Endometrial microvascular endothelial cells (primary cell): ENCODE results near the gene SEMA4D. TPM values are rescaled to one million over a fixed set of nuclear protein-coding genes. Genes with fewer than 3 reads are reported as not detected.

Experiments used
- in situ Hi-C: cut with HindIII; loops from 2 replicates; pipeline ENCODE4 v1.10.0; 2017; ENCODE audit warnings: low sequenced_read_pairs, low pct_unique_long_range_greater_than_20kb; ENCODE audit errors: inconsistent ontology term
- total RNA-seq: library from RNA; depleted of rRNA; stranded (reverse); fragments of >200 nt; gene quantifications from one replicate; pipeline ENCODE4 v1.2.3, GENCODE V29; 2015; ENCODE audit errors: inconsistent ontology term

The SEMA4D gene
- total RNA-seq, 1 donor from 2014 or later: 2.8 TPM

- in situ Hi-C loops: no loop called here
Measured at GRCh38 chr9:89368550-89368949, 129.4 kb downstream of the SEMA4D start.

- in situ Hi-C loops: no loop called here
Measured at GRCh38 chr9:89367726-89368437, 130.0 kb downstream of the SEMA4D start.

DNA sequence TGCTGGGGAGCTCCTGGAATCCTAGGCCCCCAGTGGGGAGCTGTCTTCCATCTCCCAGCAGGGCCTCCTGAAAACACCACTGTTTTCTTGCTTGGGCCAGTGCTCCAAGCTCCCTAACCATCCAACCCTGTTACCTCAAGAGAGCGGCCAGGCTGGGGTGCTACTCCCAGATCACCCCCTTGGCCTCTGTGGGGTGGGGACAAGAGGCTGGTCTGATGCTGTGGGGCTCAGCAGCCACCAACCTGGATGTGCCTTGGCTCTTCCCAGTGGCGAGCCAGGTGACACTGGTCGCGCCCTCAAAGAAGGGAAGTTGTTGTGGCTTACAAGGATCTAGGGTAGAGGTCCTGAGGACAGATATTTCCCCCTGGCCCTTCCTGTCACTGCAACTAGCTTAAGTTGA, 130.6 kb downstream of the SEMA4D start:
- in situ Hi-C loops: no loop called here

- in situ Hi-C loops: no loop called here
Measured at GRCh38 chr9:89366711-89367110, 131.2 kb downstream of the SEMA4D start.

GRCh38 chr9:89365532-89365912, 132.4 kb downstream of the SEMA4D start:
- in situ Hi-C loops: no loop called here

- in situ Hi-C loops: no loop called here
Measured at GRCh38 chr9:89364666-89365531, 133.0 kb downstream of the SEMA4D start.

DNA sequence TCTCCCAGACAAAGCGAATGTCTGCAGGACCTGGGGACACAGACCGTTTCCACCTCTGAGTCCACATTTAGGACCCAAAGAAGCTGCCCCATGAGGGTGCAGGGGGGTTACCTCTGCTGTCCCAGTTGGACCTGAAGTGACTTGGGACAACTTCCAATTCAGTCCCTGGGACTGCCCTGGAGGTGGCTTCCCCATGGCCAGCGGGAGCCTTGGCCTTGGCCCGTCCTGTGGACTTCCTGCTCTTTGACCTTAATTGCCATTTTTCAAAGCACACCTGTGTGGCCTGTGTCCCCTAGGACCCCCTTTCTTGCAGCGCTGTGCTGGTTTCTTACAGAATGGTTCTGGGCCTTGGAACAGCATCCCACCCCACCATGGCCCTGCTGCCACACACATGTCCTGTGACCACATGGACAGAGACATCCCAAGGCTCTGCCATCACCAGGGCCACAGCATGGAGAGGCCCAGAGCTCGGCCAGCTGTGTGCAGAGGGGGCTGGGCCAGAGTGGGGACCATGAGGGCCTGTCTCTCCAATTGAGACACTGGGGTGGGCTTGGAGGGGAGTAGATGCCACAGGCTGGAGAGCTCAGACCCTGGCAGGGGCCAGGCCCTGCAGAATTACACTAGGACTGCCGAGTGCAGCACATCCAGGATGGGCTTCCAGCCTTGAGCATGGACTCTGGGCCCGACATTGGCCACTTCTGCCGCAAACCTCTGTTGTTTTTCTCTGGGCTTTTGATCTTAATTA, 133.8 kb downstream of the SEMA4D start:
- in situ Hi-C loops: no loop called here

- in situ Hi-C loops: no loop called here
Measured at GRCh38 chr9:89363311-89363670, 134.6 kb downstream of the SEMA4D start.

DNA sequence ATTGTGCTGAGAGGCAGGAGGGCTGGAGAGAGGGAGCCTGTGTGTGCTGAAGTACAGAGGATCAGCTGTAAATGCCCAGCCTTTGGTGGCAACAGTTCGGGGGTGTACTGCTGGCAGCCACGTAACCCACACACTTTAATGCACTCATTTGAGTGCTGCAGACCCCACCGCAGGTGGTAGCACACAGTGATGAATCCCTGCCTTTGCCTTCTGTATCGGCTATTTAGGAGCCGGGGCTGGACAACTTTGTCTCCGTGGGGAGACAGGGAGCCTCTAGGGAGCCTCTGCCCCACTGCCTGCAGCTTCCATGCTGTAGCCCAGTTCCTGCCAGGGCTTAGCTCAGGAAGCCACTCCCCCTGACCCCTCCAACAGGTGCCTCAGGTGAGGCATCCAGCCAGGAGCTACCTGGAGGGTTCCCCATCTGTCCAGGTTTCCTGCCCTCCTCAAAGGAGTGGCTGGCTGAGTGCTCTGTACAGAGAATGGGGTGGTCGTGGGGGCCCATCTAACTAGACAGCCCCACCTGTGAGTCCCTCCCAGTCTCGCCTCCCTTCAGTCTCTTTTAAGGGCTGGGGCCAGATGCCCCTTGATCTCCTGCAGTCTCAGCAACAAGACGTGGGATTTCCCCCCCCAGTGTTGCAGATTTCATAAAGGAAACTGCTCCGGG, 135.1 kb downstream of the SEMA4D start:
- in situ Hi-C loops: no loop called here

GRCh38 chr9:89361816-89362646, 135.9 kb downstream of the SEMA4D start:
- in situ Hi-C loops: no loop called here

GRCh38 chr9:89361031-89361430, 136.9 kb downstream of the SEMA4D start:
- in situ Hi-C loops: no loop called here

DNA sequence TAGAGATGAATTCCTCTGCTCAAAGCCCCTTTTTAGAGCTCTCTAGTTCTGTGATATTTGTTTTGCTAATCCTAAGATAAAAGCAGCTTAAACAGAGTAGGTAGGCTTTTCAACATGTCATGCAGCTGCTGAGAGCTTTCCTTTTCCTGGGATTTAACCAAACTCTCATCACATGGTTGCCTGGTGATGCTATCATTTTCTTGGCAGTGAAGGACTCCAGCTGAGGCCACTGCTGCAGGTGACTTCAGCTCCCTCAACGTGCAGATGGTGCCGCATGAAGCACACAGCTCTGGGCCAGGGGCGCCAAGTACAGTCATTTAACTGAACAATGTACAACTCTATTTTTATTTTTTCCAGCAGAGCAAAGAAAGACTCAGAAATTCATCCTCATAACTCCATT, 137.4 kb downstream of the SEMA4D start:
- in situ Hi-C loops: no loop called here

DNA sequence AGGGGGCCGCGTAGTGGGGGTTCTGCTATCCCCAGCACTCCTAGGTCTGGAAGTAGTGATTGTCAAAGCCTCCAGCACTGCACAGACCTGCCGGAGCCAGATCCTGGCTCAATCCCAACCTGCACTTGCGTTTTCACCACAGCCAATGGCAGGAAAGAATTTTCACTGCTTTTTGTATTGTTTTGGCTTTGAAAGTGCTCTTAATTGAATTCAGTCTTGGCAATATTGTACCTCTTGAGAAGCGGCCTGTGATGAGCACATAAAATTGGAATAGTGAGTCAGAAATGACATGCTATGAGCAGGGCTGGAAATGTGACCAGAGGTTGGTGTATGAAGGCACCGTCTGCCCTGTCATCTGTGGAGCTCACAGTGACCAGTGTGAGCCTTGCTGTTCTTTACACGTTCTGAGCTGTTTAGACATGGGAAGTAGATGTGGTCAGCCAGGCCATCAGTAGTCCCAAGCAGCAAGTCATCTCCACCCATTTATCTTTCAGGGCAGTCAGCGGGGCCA, 138.1 kb downstream of the SEMA4D start:
- in situ Hi-C loops: no loop called here

DNA sequence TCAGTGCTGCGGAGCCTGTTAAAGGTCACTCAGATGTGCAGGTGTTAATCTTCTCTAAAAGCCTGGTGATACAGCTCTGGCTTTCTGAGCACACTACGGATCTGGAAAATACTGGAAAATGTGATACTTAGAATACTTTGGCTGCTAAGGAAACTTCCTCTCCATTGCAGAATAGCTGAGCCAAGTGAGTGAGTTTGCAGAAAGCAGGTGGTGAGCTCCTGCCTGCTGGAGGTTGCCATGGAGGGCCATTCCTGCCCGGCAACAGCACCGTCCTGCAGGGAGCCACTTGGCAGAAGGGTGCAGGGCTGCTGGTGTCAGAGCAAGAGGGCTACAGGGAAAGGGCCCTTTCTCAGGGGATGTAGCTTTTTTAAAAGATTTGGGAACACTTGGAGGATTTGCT, 138.9 kb downstream of the SEMA4D start:
- in situ Hi-C loops: no loop called here

GRCh38 chr9:89358376-89358916, 139.5 kb downstream of the SEMA4D start:
- in situ Hi-C loops: no loop called here

- in situ Hi-C loops: no loop called here
Measured at GRCh38 chr9:89357331-89358197, 140.3 kb downstream of the SEMA4D start.

- in situ Hi-C loops: no loop called here
Measured at GRCh38 chr9:89356782-89357181, 141.1 kb downstream of the SEMA4D start.
